ENCODE data around the gene SLIT3. TPM values are rescaled to one million over a fixed set of nuclear protein-coding genes. Genes with fewer than 3 reads are reported as not detected.

Gene SLIT3
- total and polyA plus RNA-seq, 9 of the 15 experiments (the other 6 are each of a cell fraction or from before 2014, with no cell fraction given) = 0.01 to 0.04 TPM; not detected in 7

- TF ChIP-seq TAF1 (IDR thresholded peaks at IDR 0.05; ENCODE audit: control insufficient read depth, extremely low read depth, insufficient read depth, low read length, severe bottlenecking) (no peak), CGGBP1 (CRISPR knock-in tag; IDR thresholded peaks at IDR 0.05) (no peak), ZNF699 (CRISPR knock-in tag; IDR thresholded peaks at IDR 0.05; ENCODE audit: insufficient replicate concordance) (no peak), SREBF1 (IDR thresholded peaks at IDR 0.05; ENCODE audit: borderline replicate concordance, low read depth, low read length) (no peak), STAT5A (IDR thresholded peaks at IDR 0.05; ENCODE audit: borderline replicate concordance, low read length) (no peak), ZKSCAN8 (CRISPR knock-in tag; IDR thresholded peaks at IDR 0.05) (no peak)
Observed at GRCh38 chr5:169095976-169096375, 205.0 kb downstream of the SLIT3 start (continued).

- in situ Hi-C loops (cut with MboI) (no loop called here), intact Hi-C loops (cut with micrococcal nuclease) (no loop called here)
- H3K4me2 ChIP-seq (ENCODE audit: insufficient read depth, low read length) = no peak overlapping the region
- no peaks in the 10 kb centered on the region for H3K4me1 ChIP-seq (replicated peaks in 1 of 2; ENCODE audit: control insufficient read depth in 2 of 2, insufficient read depth in 2 of 2, low read length in 2 of 2)
- peak in 1 of 4 experiments; percentile 14 for DNase-seq (ENCODE audit: extremely low read depth in 1 of 4, low spot score in 3 of 4)
- no peaks in the 10 kb centered on the region for H3K9me1 ChIP-seq (ENCODE audit: control insufficient read depth, insufficient read depth, low read length)
- no peak overlapping the region for H3K9ac ChIP-seq (ENCODE audit: insufficient read depth in 1 of 2, low read depth in 2 of 2, low read length in 2 of 2)
- H3K9me3 ChIP-seq (replicated peaks; ENCODE audit: control insufficient read depth, insufficient read depth, low read depth, low read length) = no peaks in the 10 kb centered on the region
- no peak overlapping the region for H3K4me3 ChIP-seq
- WGBS (ENCODE audit: insufficient coverage, low coverage, missing lambda C conversion rate) = 2% methylated on average over 4 of the region's 4 CpGs
- no peak overlapping the region for H3K27ac ChIP-seq (ENCODE audit: extremely low read depth, low read depth, low read length)
- H3K27me3 ChIP-seq (ENCODE audit: control insufficient read depth in 2 of 2, insufficient read depth in 2 of 2, low read length in 2 of 2) = peaks cover 0 to 10% of the 10 kb centered on the region in 2 experiments; a peak in 1 of 5 replicates
- no TSS peak for BruUV-seq (replicated peaks)
- 0 out of 2 replicates have a peak, but pooled peaks cover 4% of the 10 kb centered on the region for H4K20me1 ChIP-seq (replicated peaks; ENCODE audit: control insufficient read depth, insufficient read depth, low read length)
- no peak overlapping the region for H2AFZ ChIP-seq (ENCODE audit: low read depth, low read length)
- no peak for FAIRE-seq
- H3K79me2 ChIP-seq (ENCODE audit: control insufficient read depth, insufficient read depth, low read length) = no peaks in the 10 kb centered on the region
- POLR2A ChIA-PET = interaction anchor here (1.0 kb wide), 1 partner anchor 106 kb away, joined by 3 read pairs; no protein-coding TSS in a partner anchor
- peak; percentile 25; the same call in 2 of the 3 replicates for ATAC-seq
- H3K36me3 ChIP-seq (ENCODE audit: control insufficient read depth, insufficient read depth, low read length) = no peaks in the 10 kb centered on the region
- CTCF ChIA-PET (ENCODE audit: low intra/inter-chr PET ratio) = no interaction called here
- TF ChIP-seq POU5F1 (IDR thresholded peaks at IDR 0.05; ENCODE audit: borderline replicate concordance, low read depth, low read length, partially characterized antibody) (no peak), RAD51 (IDR thresholded peaks at IDR 0.05; ENCODE audit: borderline replicate concordance, low read depth) (no peak), ZNF551 (CRISPR knock-in tag; IDR thresholded peaks at IDR 0.05) (no peak), SRSF3 (IDR thresholded peaks at IDR 0.05; ENCODE audit: insufficient read depth, low read length) (no peak), TFE3 (CRISPR knock-in tag; IDR thresholded peaks at IDR 0.05) (no peak), WHSC1 (IDR thresholded peaks at IDR 0.05; ENCODE audit: low read length) (no peak), ZNF197 (CRISPR knock-in tag; IDR thresholded peaks at IDR 0.05; ENCODE audit: low read depth) (no peak), DEAF1 (CRISPR knock-in tag; IDR thresholded peaks at IDR 0.05) (no peak), ZBTB1 (CRISPR knock-in tag; IDR thresholded peaks at IDR 0.05; ENCODE audit: borderline replicate concordance, low read depth) (no peak), MYNN (IDR thresholded peaks at IDR 0.05) (no peak), MYNN (CRISPR knock-in tag; IDR thresholded peaks at IDR 0.05) (no peak)
Observed at GRCh38 chr5:169095410-169095960, 205.5 kb downstream of the SLIT3 start.
